ENCODE results near the gene RBBP8NL. TPM values are rescaled to one million over a fixed set of nuclear protein-coding genes. Genes with fewer than 3 reads are reported as not detected.
A peak's percentile ranks its signal among the peaks of the same experiment; 100 is the strongest.
"Not testable (repeated sequence)": the region's sequence is repeated elsewhere in the genome, so short reads cannot be mapped to it uniquely, and the experiment has no call there.

Gene RBBP8NL
- total and polyA plus RNA-seq, 4 donors = 0.21 to 1.3 (median 1.1) TPM

DNA sequence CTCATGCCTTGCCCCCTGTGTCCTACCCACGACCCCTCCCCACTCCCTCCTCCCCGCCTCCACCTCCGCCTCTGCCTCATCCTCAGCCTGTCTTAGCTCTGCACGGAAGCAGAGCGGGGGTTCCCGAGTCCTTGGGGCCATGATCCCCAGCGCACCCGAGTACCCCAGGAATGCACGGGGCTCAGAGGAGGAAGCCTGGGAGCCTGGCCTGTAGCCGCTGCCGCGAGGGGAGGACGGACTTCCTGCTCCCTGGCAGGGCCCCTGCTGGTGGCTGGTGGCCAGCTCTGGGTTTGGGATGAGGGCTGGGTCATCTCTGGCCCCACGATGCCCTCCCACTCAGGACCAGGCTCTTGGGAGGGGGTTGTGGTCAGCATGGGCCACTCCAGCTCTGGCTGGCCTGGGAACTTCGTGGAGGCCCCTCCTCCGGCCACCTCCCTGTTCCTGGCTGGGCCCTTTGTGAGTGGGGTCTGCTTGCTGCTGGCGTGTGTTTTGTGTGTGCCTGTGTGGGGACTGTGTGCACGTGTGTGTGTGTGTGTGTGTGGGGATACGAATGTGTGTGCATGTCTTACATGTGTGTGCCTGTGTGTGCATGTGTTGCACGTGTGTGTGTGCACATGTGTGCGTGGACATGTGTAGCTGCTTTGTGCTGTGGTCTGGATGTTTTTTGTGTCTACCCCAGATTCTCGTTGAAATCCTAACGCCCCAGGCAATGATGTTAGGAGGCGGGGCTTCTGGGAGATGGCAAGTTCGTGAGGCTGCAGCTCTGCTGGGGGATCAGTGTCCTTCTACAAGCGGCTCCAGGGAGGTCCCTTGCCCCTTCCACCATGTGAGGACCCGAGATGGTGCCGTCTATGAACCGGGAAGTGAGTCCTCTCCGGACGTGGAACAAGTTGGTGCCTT is 1.3 kb upstream of the RBBP8NL start:
- DNase-seq (peak; percentile 59 to 82 (median 72)), ATAC-seq (ENCODE audit: insufficient read depth, low FRiP score) (no peak)
- H3K36me3 ChIP-seq (ENCODE audit: control insufficient read depth in 4 of 4, insufficient read depth in 4 of 4, low read length in 4 of 4) = no peaks in the 10 kb centered on the region
- H3K27me3 ChIP-seq (ENCODE audit: control insufficient read depth in 3 of 3, insufficient read depth in 3 of 3, low read length in 2 of 3) = no peaks in the 10 kb centered on the region
- H3K4me3 ChIP-seq = no peak overlapping the region
- WGBS, 2 donors = 52 to 61% methylated on average over 27 to 31 of the region's 31 CpGs
- H3K4me1 ChIP-seq (ENCODE audit: control insufficient read depth in 5 of 5, insufficient read depth in 5 of 5, low read length in 5 of 5) = peaks cover 0 to 59% (median 11%) of the 10 kb centered on the region in 5 donors
- TF ChIP-seq, protein P1, sequence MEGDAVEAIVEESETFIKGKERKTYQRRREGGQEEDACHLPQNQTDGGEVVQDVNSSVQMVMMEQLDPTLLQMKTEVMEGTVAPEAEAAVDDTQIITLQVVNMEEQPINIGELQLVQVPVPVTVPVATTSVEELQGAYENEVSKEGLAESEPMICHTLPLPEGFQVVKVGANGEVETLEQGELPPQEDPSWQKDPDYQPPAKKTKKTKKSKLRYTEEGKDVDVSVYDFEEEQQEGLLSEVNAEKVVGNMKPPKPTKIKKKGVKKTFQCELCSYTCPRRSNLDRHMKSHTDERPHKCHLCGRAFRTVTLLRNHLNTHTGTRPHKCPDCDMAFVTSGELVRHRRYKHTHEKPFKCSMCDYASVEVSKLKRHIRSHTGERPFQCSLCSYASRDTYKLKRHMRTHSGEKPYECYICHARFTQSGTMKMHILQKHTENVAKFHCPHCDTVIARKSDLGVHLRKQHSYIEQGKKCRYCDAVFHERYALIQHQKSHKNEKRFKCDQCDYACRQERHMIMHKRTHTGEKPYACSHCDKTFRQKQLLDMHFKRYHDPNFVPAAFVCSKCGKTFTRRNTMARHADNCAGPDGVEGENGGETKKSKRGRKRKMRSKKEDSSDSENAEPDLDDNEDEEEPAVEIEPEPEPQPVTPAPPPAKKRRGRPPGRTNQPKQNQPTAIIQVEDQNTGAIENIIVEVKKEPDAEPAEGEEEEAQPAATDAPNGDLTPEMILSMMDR (IDR thresholded peaks at IDR 0.05; ENCODE audit: control extremely low read depth, extremely low read depth) = no peak
- H3K27ac ChIP-seq (ENCODE audit: low read depth in 1 of 2, low read length in 1 of 2) = no peak overlapping the region
- H3K9me3 ChIP-seq (ENCODE audit: control insufficient read depth in 4 of 4, insufficient read depth in 3 of 4, low read length in 3 of 4) = peaks cover 0 to 2% (median 0%) of the 10 kb centered on the region in 4 donors
- H3K9ac ChIP-seq (ENCODE audit: insufficient read depth in 1 of 2, low read length in 2 of 2) = no peak overlapping the region

DNA sequence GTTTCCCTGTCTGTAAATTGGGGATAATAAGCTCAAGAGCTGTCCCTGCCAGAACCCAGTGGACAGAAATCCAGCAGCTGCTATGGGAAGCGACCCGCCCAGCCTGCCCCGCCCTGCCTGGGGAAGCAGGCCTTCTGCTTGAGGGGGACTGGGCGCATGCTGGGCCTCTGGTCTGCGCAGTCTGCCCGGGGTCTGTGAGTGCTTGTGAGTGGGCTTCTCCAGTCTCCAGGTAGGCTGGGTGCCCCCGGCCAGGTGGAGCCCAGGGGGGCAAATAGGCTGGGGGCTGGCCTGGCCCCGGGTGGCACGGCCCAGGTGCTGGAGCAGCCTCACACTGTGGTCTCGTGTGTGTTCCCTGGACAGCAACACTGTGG is 648 bp upstream of the RBBP8NL start:
- peak overlapping the region in 1 of 2 donors; percentile 9 for H3K27ac ChIP-seq (ENCODE audit: low read depth in 1 of 2, low read length in 1 of 2)
- 69 to 83% methylated on average over 10 of the region's 10 CpGs for WGBS, 2 donors
- peaks cover 0 to 2% (median 0%) of the 10 kb centered on the region in 4 donors for H3K9me3 ChIP-seq (ENCODE audit: control insufficient read depth in 4 of 4, insufficient read depth in 3 of 4, low read length in 3 of 4)
- H3K27me3 ChIP-seq (ENCODE audit: control insufficient read depth in 3 of 3, insufficient read depth in 3 of 3, low read length in 2 of 3) = no peaks in the 10 kb centered on the region
- no peak overlapping the region for H3K9ac ChIP-seq (ENCODE audit: insufficient read depth in 1 of 2, low read length in 2 of 2)
- peaks cover 0 to 53% (median 8%) of the 10 kb centered on the region in 5 donors for H3K4me1 ChIP-seq (ENCODE audit: control insufficient read depth in 5 of 5, insufficient read depth in 5 of 5, low read length in 5 of 5)
- H3K4me3 ChIP-seq = no peak overlapping the region
- H3K36me3 ChIP-seq (ENCODE audit: control insufficient read depth in 4 of 4, insufficient read depth in 4 of 4, low read length in 4 of 4) = no peaks in the 10 kb centered on the region
- ATAC-seq (ENCODE audit: insufficient read depth, low FRiP score) (no peak), DNase-seq (no peak)
- TF ChIP-seq, protein P1 (IDR thresholded peaks at IDR 0.05; ENCODE audit: control extremely low read depth, extremely low read depth) = no peak

DNA sequence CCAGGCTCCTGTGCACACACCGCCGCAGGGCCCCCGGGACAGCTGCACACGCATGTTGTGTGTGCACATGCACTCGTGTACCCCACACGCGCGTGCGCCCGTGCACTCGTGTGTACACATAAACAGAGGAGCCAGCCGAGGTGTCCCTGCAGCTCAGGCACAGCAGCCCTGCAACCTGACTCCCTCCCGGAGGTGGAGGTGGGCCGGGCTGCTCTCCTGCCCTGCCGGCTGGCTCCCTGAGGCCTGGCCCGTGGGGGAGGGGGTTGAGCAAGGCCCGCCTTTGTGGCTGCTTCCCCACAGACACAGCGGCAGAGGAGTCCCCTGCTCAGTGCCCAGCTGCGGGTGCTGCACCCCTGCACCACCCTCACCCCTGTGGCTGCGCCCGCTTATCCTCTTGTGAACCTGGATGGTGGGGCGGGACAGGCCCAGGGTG is 624 bp downstream of the RBBP8NL start:
- no peak overlapping the region for H3K4me3 ChIP-seq
- H3K9ac ChIP-seq (ENCODE audit: insufficient read depth in 1 of 2, low read length in 2 of 2) = no peak overlapping the region
- peak in 2 of 3 donors; percentile 55 to 58 for DNase-seq
- TF ChIP-seq, protein P1 (IDR thresholded peaks at IDR 0.05; ENCODE audit: control extremely low read depth, extremely low read depth) = no peak
- H3K36me3 ChIP-seq (ENCODE audit: control insufficient read depth in 4 of 4, insufficient read depth in 4 of 4, low read length in 4 of 4) = no peaks in the 10 kb centered on the region
- H3K27me3 ChIP-seq (ENCODE audit: control insufficient read depth in 3 of 3, insufficient read depth in 3 of 3, low read length in 2 of 3) = no peaks in the 10 kb centered on the region
- ATAC-seq (ENCODE audit: insufficient read depth, low FRiP score) = no peak
- WGBS, 2 donors = 54 to 60% methylated on average over 22 of the region's 22 CpGs
- peaks cover 0 to 2% (median 0%) of the 10 kb centered on the region in 4 donors for H3K9me3 ChIP-seq (ENCODE audit: control insufficient read depth in 4 of 4, insufficient read depth in 3 of 4, low read length in 3 of 4)
- H3K4me1 ChIP-seq (ENCODE audit: control insufficient read depth in 5 of 5, insufficient read depth in 5 of 5, low read length in 5 of 5) = peaks cover 0 to 54% (median 8%) of the 10 kb centered on the region in 5 donors
- peak overlapping the region in 1 of 2 donors; percentile 34 for H3K27ac ChIP-seq (ENCODE audit: low read depth in 1 of 2, low read length in 1 of 2)

DNA sequence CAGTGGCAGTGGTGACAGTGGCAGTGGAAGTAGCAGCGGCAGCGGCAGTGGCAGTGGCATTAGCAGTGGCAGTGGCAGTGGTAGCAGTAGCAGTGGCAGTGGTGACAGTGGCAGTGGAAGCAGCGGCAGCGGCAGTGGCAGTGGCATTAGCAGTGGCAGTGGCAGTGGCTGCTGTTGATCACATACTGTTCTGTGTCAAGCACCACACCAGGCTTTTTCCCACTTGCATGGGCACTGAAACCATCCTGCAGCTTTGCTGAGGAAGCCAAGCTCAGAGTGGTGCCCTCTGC is 1.3 kb downstream of the RBBP8NL start:
- peaks cover 0 to 50% (median 8%) of the 10 kb centered on the region in 5 donors for H3K4me1 ChIP-seq (ENCODE audit: control insufficient read depth in 5 of 5, insufficient read depth in 5 of 5, low read length in 5 of 5)
- H3K9ac ChIP-seq (ENCODE audit: insufficient read depth in 1 of 2, low read length in 2 of 2); H3K36me3 ChIP-seq (ENCODE audit: control insufficient read depth in 4 of 4, insufficient read depth in 4 of 4, low read length in 4 of 4); H3K27ac ChIP-seq (ENCODE audit: low read depth in 1 of 2, low read length in 1 of 2); ATAC-seq (ENCODE audit: insufficient read depth, low FRiP score); H3K4me3 ChIP-seq; DNase-seq; H3K27me3 ChIP-seq (ENCODE audit: control insufficient read depth in 3 of 3, insufficient read depth in 3 of 3, low read length in 2 of 3); H3K9me3 ChIP-seq (ENCODE audit: control insufficient read depth in 4 of 4, insufficient read depth in 3 of 4, low read length in 3 of 4): not testable (repeated sequence)
- 99 to 100% methylated on average over 4 of the region's 4 CpGs for WGBS, 2 donors

Measured in lung (tissue), 12 donors.